ENCODE measurements around the gene KANSL1L. TPM values are rescaled to one million over a fixed set of nuclear protein-coding genes. Genes with fewer than 3 reads are reported as not detected.
A peak's percentile ranks its signal among the peaks of the same experiment; 100 is the strongest.

Gene KANSL1L
- total RNA-seq, 2 donors from 2014 or later: 36.1 to 40.3 TPM

GRCh38 chr2:210086930-210087329 lies 84.3 kb downstream of the KANSL1L start:
- Histone ChIP-seq H3K27me3 (replicated peaks; ENCODE audit: insufficient read depth) (no peaks in the 10 kb centered on the region), H3K27ac (no peak overlapping the region), H3K4me3 (no peak overlapping the region), H3K36me3 (no peaks in the 10 kb centered on the region), H3K4me1 (replicated peaks) (no peaks in the 10 kb centered on the region), H3K9me3 (no peaks in the 10 kb centered on the region)
- TF ChIP-seq POLR2A (IDR thresholded peaks at IDR 0.05) (no peak), CTCF (IDR thresholded peaks at IDR 0.05) (no peak), POLR2AphosphoS5 (IDR thresholded peaks at IDR 0.05) (no peak)
- DNase-seq (ENCODE audit: low spot score): no peak
- WGBS: 46% methylated on average over 2 of the region's 2 CpGs
- intact Hi-C loops (cut with DNase I): no loop called here

DNA sequence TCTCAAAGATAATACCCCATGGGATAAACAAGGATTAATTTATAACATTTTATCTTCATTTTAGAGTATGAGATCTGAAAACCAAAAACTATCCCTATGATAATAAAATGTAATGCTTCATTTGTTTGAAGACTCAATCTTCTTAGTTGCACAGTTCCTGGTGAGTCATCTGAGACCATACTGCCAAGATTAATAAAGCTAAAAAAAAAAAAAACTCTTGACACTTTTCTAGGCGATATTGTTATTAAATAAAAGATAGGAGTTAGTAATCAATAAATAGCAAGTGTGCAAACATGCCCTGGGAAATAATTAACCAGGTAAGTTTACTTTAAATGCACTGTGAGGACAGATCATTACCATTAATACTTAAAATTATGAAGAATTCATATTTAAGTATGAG lies 84.9 kb downstream of the KANSL1L start:
- intact Hi-C loops (cut with DNase I): no loop called here
- WGBS: 29% methylated on average over 1 of the region's 1 CpG
- H3K27ac ChIP-seq: no peak overlapping the region
- H3K4me3 ChIP-seq: no peak overlapping the region
- no peaks in the 10 kb centered on the region for H3K36me3 ChIP-seq
- no peaks in the 10 kb centered on the region for H3K9me3 ChIP-seq
- H3K27me3 ChIP-seq (replicated peaks; ENCODE audit: insufficient read depth): no peaks in the 10 kb centered on the region
- DNase-seq (ENCODE audit: low spot score): no peak
- H3K4me1 ChIP-seq (replicated peaks): no peaks in the 10 kb centered on the region
- TF ChIP-seq POLR2A (IDR thresholded peaks at IDR 0.05): no peak
- no peak for TF ChIP-seq CTCF (IDR thresholded peaks at IDR 0.05)
- no peak for TF ChIP-seq POLR2AphosphoS5 (IDR thresholded peaks at IDR 0.05)

DNA sequence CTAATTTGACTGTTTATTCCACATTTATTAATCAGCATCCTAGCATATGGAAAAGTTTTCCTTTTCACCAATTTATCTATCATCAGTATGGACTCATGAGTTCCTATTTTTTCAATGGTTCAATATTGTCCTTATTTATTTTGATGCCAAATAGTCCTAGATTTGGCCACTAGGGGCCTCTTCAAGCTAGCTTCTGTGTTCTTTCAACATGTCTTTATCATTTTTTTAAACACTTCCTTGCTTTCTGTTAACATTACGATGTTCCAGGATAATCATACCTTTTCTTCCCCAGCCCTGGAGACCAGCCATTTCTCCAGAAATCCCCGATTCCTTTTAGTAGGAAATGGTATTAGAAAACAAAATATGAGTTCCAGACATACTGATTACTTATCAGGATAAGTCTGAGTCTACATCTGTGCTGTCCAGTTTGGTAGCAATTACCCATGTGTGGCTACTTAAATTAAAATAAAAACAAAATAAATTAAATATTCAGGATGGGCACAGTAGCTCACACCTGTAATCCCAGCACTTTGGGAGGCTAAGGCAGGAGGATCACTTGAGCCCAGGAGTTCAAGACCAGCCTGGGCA lies 98.2 kb downstream of the KANSL1L start:
- peak; percentile 8 for DNase-seq (ENCODE audit: low spot score)
- intact Hi-C loops (cut with DNase I): loop anchor here (5.0 kb wide), 1 partner anchor 124 kb away; no protein-coding TSS in a partner anchor
- Histone ChIP-seq H3K4me1 (replicated peaks) (no peaks in the 10 kb centered on the region), H3K9me3 (no peaks in the 10 kb centered on the region), H3K4me3 (no peak overlapping the region), H3K36me3 (no peaks in the 10 kb centered on the region), H3K27ac (no peak overlapping the region), H3K27me3 (replicated peaks; ENCODE audit: insufficient read depth) (no peaks in the 10 kb centered on the region)
- WGBS: 35% methylated on average over 2 of the region's 2 CpGs
- TF ChIP-seq CTCF (IDR thresholded peaks at IDR 0.05) (peak in 3 of 4 experiments; percentile 54 to 65 (median 65)), POLR2A (IDR thresholded peaks at IDR 0.05) (no peak)

DNA sequence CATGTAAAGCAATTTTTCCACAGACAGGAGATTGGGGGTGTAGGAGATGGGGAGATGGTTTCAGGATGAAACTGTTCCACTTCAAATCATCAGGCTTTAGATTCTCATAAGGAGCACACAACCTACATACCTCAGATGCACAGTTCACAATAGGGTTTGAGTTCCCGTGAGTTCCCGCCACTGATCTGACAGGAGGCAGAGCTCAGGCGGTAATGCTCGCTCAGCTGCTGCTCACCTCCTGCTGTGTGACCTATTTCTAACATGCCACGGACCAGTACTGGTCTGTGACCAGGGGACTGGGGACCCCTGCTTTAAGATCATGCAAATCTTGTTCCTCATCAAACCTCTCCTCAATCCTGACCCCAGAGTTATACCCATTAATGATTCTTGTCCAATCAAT lies 98.7 kb downstream of the KANSL1L start:
- TF ChIP-seq POLR2A (IDR thresholded peaks at IDR 0.05) (no peak), POLR2AphosphoS5 (IDR thresholded peaks at IDR 0.05) (no peak), CTCF (IDR thresholded peaks at IDR 0.05) (no peak)
- H3K4me3 ChIP-seq: no peak overlapping the region

DNA sequence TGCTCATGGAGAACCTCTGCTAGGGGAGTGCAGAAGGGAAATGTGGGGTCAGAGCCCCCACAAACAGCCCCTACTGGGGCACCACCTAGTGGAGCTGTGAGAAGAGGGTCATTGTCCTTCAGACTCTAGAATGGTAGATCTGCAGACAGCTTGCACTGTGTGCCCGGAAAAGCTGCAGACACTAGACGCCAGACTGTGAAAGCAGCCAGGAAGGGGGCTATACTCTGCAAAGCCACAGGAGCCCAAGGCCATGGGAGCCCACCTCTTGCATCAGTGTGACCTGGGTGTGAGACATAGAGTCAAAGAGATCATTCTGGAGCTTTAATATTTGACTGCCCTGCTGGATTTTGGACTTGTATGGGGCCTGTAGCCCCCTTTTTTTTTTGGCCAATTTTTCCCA lies 107.9 kb downstream of the KANSL1L start:
- 100% methylated on average over 2 of the region's 2 CpGs for WGBS

More for the DNA sequence above, 98.7 kb downstream of the KANSL1L start:
- no peaks in the 10 kb centered on the region for H3K4me1 ChIP-seq (replicated peaks)
- no peak for DNase-seq (ENCODE audit: low spot score)
- WGBS: 96% methylated on average over 5 of the region's 5 CpGs
- H3K36me3 ChIP-seq: no peaks in the 10 kb centered on the region
- no peak overlapping the region for H3K27ac ChIP-seq
- intact Hi-C loops (cut with DNase I): loop anchor here (5.0 kb wide), 1 partner anchor 125 kb away; no protein-coding TSS in a partner anchor
- H3K27me3 ChIP-seq (replicated peaks; ENCODE audit: insufficient read depth): no peaks in the 10 kb centered on the region
- H3K9me3 ChIP-seq: no peaks in the 10 kb centered on the region

More for the DNA sequence above, 107.9 kb downstream of the KANSL1L start:
- no peaks in the 10 kb centered on the region for H3K4me1 ChIP-seq (replicated peaks)
- no peak for TF ChIP-seq POLR2AphosphoS5 (IDR thresholded peaks at IDR 0.05)
- TF ChIP-seq CTCF (IDR thresholded peaks at IDR 0.05): no peak
- no peak for TF ChIP-seq POLR2A (IDR thresholded peaks at IDR 0.05)
- intact Hi-C loops (cut with DNase I): no loop called here
- no peaks in the 10 kb centered on the region for H3K9me3 ChIP-seq
- H3K27me3 ChIP-seq (replicated peaks; ENCODE audit: insufficient read depth): no peaks in the 10 kb centered on the region
- DNase-seq (ENCODE audit: low spot score): no peak
- no peaks in the 10 kb centered on the region for H3K36me3 ChIP-seq
- no peak overlapping the region for H3K27ac ChIP-seq
- no peak overlapping the region for H3K4me3 ChIP-seq
